PFSK-1 (cell line): ENCODE data around the gene ADM2.

ENCODE experiments used
- FOXP2 ChIP-seq: optimal IDR thresholded peaks from 2 replicates; pipeline ENCODE3; 2011; ENCODE audit warnings: borderline replicate concordance, control low read depth, inconsistent platforms; ENCODE audit not compliant: insufficient read depth; ENCODE audit errors: extremely low read length, extremely low read depth
- POLR2AphosphoS5 ChIP-seq: IDR thresholded peaks from 2 replicates; pipeline ENCODE4 v1.6.1; 2012; ENCODE audit warnings: low read depth, mild to moderate bottlenecking, control low read depth, low read length, moderate library complexity
- REST ChIP-seq, 2 experiments: IDR thresholded peaks; 2 replicates each; pipeline versions ENCODE4 v1.6.1 to v1.8.0; 2011 to 2012; ENCODE audit warnings: low read depth in 2 of 2, low read length in 2 of 2, control low read depth in 1 of 2, inconsistent platforms in 1 of 2, mild to moderate bottlenecking in 1 of 2, moderate library complexity in 1 of 2; ENCODE audit not compliant: insufficient read depth in 1 of 2
- SIN3A ChIP-seq: IDR thresholded peaks from 2 replicates; pipeline ENCODE4 v1.6.1; 2012; ENCODE audit warnings: mild to moderate bottlenecking, low read length, moderate library complexity, borderline replicate concordance; ENCODE audit not compliant: insufficient read depth
- TAF1 ChIP-seq: IDR thresholded peaks from 2 replicates; pipeline ENCODE4 v1.6.1; 2012; ENCODE audit warnings: low read length, control low read depth, borderline replicate concordance; ENCODE audit not compliant: insufficient read depth

Gene ADM2

GRCh38 chr22:50522208-50522805 lies 41.0 kb downstream of the ADM2 start:
- no peak for TF ChIP-seq SIN3A
- TF ChIP-seq POLR2AphosphoS5, result no peak
- TF ChIP-seq FOXP2, result no peak
- no peak for TF ChIP-seq TAF1
- TF ChIP-seq REST (IDR thresholded peaks at IDR 0.05; ENCODE audit: insufficient read depth in 1 of 2, low read depth in 2 of 2, low read length in 2 of 2), result no peak

GRCh38 chr22:50522806-50523438 lies 41.6 kb downstream of the ADM2 start:
- TF ChIP-seq SIN3A, result no peak
- TF ChIP-seq POLR2AphosphoS5, result no peak
- no peak for TF ChIP-seq FOXP2
- TF ChIP-seq TAF1, result no peak
- TF ChIP-seq REST (IDR thresholded peaks at IDR 0.05; ENCODE audit: insufficient read depth in 1 of 2, low read depth in 2 of 2, low read length in 2 of 2), result no peak

- TF ChIP-seq REST (IDR thresholded peaks at IDR 0.05; ENCODE audit: insufficient read depth in 1 of 2, low read depth in 2 of 2, low read length in 2 of 2), result no peak
- TF ChIP-seq TAF1, result no peak
- TF ChIP-seq FOXP2, result no peak
- TF ChIP-seq POLR2AphosphoS5, result no peak
- TF ChIP-seq SIN3A, result no peak
Observed at GRCh38 chr22:50523458-50523805, 42.1 kb downstream of the ADM2 start.

GRCh38 chr22:50523806-50524675 lies 42.7 kb downstream of the ADM2 start:
- no peak for TF ChIP-seq TAF1
- TF ChIP-seq FOXP2, result no peak
- TF ChIP-seq POLR2AphosphoS5, result no peak
- TF ChIP-seq REST (IDR thresholded peaks at IDR 0.05; ENCODE audit: insufficient read depth in 1 of 2, low read depth in 2 of 2, low read length in 2 of 2), result no peak
- no peak for TF ChIP-seq SIN3A
